GM19397 (cell line): ENCODE results near the gene RPL32.
"Not testable (repeated sequence)": the region's sequence is repeated elsewhere in the genome, so short reads cannot be mapped to it uniquely, and the experiment has no call there.

Source experiments
- ATAC-seq: cut with Tn5 transposase; IDR thresholded peaks from one replicate; pipeline ENCODE4 v1.9.1; 2021; ENCODE audit warnings: mild to moderate bottlenecking, moderate library complexity; ENCODE audit not compliant: unreplicated experiment

Gene RPL32

GRCh38 chr3:12841149-12841969 is at the start of gene RPL32:
TSS of gene RPL32 (minus strand) at chr3:12841565. CDS start at chr3:12840237, 1,328 bp downstream.
- peak; percentile 84 for ATAC-seq

DNA sequence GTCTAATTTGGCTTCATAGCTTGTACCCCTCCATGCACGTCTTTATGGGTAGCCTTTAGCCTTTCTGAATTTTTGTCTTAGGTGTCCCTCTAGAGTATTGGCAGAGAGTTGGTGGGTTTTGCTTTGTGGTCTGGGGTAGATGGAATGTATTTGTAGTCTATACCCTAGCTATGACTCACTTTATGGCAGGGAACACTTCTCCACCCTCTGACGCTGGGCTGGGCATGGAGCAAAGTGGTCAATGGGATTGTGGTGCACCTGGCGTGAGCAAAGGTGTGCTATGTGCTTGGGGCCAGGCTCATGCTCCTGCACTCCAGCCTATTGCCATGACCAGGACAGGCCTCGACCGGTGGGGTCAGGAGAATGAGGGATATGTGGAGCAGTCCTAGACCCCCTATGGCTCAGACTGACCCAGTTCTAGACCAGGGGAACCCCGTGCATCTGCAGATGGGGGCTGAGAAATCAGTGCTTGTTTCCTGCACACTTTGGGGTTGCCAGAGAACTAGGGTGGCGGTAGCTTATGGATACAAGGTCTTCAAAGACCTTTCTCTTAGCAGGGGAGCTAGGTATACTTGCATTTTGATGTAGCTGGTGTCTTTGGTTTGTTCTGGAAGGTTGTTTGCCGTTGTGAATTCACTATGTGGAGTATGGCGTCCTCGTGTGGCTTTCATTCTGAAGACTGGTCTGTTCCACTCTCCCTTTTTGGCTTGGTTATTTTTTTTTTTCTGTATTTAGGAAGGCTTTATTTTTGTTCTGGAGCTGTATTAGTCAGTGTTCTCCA is 49.4 kb upstream of the RPL32 start:
- ATAC-seq: no peak

- ATAC-seq: no peak
These were observed 45.4 kb upstream of the RPL32 start for GRCh38 chr3:12886736-12887135.

- no peak for ATAC-seq
These were observed 44.8 kb upstream of the RPL32 start for GRCh38 chr3:12886106-12886679.

DNA sequence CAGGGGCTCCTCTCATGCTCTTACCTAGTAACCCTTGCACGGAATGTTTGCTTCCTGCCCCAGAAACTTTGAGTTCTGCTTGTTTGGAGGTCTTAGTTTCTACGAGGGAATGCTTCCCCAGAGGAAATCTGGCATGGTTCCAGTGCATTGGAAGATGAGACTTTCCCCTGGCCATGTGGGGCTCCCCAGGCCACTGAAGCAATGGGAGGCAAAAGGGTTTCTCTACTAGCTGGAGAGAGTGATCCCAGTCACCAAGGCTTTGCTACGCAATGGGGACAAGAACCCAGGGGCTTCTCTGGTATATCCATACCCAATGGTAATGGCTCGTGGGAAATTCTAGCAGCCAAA is 44.2 kb upstream of the RPL32 start:
- no peak for ATAC-seq

GRCh38 chr3:12884790-12885582 is 43.6 kb upstream of the RPL32 start:
- ATAC-seq: no peak

DNA sequence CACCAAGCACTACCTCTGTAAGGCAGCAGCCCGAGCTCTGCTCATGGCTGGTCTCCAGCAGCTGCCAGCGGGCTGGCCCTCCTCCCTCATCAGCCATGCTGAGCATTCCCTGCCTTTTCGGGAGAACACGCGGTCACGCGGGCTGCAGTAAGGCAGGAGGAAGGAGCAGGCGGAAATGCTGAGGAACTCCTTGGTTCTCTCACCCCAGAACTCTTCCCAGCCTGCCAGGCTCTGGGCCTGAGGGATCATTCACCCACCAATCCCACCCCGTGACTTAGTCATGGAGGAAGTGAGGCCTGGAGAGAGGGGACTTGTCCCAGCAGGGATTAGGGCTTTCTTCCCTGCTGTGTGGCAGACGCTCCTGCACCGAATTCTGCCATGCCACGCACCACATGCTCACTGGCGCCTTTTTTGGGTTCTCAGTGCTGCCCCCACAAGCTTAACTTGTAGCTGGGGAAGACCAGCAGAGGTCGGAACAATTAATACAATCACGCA is 42.9 kb upstream of the RPL32 start:
- ATAC-seq: no peak

DNA sequence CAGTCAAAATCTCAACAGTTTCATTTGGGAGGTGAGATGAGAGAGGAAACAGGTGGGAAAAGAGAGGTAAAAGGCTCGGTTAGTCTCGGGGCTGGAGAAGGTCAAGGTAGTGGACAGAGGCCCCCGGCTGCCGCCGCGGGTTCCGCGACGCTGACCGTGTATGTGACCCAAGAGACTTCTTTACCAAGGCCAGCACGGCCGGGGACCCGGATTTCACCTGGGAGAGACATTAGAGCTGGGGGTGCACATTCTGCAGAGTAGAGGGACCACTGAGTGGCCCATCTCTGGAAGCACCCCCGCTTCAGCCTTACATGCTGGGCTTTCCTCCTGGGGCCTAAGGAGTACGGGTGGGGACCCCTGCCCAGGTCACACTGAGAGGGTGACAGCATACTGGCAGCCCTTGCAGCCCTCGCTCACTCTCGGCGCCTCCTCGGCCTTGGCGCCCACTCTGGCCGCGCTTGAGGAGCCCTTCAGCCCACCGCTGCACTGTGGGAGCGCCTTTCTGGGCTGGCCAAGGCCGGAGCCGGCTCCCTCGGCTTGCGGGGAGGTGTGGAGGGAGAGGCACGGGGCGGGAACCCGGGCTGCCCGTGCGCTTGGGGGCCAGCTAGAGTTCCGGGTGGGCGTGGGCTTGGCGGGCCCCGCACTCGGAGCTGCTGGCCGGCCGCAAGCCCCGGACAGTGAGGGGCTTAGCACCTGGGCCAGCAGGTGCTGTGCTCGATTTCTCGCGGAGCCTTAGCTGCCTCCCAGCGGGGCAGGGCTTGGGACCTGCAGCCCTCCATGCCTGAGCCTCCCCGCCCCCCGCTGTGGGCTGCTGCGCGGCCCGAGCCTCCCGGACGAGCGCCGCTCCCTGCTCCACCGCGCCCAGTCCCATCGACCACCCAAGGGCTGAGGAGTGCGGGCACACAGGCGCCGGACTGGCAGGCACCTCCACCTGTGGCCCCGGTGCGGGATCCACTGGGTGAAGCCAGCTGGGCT is 41.3 kb upstream of the RPL32 start:
- ATAC-seq: no peak

- ATAC-seq: not testable (repeated sequence)
These were observed 40.5 kb upstream of the RPL32 start for GRCh38 chr3:12881858-12882257.

DNA sequence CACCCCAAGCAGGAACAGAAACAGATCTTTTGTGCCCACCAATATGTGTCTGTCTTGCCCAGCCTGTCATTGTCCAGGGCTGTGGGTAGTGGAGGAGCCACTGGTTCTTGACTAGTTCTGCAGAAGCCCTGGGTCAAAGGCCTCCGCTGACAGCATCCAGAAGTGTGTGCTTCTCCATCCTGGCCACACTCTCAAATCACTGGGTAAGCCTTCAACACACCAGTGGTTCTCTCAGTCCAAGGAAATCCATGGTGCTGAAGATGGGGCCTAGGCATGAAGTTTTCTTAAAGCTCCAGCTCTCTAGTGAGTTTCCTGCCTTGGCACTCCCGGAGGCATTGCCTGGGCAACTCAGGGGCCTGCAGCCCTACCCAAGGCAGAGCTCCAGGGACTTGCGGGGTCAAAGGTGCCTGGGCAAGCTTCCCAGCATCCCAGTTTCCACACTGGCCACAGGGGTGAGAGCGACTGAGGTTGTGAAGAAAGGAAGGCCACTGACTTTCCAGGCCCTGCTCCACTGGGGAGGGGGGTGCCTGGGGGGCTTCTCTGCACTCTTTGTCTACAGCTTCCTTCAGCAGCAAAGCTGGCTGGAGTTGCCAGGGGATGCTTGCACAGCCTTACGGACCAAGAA is 37.9 kb upstream of the RPL32 start:
- no peak for ATAC-seq

DNA sequence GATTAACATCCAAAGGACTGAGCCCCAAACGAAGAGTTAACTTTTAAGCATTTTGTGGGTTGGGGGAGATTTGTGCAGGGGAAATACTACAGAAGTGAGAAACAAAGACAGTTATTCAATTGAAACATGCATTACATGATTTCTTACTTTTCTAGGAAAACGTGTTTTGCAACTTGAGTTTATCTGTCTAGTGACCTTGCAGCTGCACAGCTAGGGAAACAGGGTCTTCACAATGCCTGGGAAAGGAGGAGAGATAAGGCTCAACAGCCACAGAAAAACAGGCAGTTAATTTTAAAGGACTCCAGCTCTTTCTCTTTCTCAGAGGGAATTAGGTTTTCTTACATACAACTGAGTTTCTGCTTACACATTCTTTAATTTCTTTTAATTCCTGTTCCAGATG is 37.4 kb upstream of the RPL32 start:
- ATAC-seq: not testable (repeated sequence)

GRCh38 chr3:12878141-12878574 is 36.8 kb upstream of the RPL32 start:
- no peak for ATAC-seq

DNA sequence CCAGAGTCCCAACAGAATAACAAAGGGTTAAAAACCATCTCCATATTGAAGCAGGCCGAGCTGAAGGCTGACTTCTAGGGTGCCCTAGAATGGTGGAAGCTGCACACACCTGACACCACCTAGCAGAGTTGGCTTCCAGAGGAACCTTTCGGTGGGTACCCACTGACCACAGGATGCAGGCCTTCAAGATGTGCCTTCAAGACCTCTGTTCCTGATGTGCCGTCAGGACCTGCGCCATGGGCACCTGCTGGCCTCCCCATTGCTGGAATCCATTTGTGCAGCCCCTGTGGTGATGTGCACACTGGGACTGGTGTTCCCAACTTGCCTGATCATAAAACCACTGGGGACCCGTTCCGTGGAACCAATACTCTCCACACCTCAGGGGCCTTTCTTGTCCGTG is 35.7 kb upstream of the RPL32 start:
- ATAC-seq: no peak

DNA sequence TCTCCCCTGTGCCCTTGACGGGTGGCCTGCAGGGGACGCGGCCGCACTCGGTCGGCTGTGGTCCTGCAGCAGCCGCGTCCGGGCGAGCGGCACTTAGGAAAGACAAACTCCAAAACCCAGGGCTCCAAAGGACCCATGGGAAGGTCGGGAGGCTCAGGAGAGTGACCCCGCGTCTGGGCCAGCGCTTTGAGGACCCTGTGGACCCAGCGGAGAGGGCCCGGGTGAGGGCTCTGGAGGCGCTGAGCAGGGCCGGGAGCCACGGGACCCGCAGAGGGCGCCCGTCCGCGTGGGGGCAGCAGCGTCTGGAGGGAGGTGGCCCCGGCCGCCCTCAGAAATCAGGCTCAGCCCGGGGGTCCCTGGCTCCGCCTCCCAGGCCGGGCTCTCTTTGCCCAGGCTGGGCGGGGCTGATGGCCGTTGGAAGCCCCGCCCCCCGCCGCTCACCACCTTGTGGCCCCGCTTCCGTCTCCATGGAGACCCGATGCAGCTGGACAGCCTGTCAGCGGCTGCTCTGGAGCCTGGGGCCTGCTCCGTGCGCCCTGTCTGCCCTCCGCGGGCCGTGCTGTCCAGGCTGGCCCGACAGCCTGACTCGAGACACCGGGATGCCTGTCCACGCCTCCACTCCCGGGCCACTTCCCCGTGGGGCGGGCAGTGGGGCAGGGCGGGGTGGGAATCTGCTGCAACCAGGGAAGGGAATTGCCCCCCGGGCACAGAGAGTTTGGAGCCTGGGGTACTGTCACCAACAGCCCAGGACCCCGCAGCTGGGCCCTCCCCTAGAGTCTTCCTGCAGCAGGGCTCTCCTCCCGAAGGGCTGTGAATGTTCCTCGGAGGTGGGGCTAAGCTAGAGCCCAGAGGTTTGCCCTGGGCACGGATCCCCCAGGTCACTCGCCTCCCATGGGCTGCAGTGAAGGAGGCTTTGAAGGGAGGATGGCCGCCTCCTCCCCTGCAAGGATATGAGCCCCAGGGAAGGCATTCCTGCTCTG is 34.8 kb upstream of the RPL32 start:
- no peak for ATAC-seq

DNA sequence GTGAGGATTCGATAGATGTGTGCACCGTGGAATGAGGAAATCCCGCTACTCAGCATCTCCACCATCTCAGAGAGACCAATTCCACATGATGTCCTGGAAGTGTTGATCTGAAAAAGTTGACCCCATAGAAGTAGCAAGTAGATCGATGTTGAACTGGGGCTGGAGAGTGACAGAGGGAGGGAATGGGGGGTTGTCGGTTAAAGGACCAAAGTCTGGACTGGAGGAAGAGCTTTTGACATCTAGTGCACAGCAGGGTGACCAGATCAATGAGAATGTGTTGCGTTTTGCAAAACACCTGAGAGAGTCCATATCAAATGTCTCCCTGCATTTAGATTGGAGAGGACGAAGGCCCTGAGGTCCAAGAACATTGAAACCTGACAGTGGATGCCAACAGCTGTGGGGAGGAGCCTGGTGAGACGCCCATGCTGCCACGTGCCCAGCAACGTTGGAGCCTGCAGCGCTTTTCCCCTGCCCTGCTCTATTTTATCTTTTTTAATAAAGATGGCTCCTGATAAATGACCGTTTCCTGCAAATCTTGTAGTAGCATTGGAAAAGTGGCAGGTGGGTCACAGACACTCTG is 30.1 kb upstream of the RPL32 start:
- ATAC-seq: no peak

- no peak for ATAC-seq
These were observed 29.6 kb upstream of the RPL32 start for GRCh38 chr3:12870942-12871341.

DNA sequence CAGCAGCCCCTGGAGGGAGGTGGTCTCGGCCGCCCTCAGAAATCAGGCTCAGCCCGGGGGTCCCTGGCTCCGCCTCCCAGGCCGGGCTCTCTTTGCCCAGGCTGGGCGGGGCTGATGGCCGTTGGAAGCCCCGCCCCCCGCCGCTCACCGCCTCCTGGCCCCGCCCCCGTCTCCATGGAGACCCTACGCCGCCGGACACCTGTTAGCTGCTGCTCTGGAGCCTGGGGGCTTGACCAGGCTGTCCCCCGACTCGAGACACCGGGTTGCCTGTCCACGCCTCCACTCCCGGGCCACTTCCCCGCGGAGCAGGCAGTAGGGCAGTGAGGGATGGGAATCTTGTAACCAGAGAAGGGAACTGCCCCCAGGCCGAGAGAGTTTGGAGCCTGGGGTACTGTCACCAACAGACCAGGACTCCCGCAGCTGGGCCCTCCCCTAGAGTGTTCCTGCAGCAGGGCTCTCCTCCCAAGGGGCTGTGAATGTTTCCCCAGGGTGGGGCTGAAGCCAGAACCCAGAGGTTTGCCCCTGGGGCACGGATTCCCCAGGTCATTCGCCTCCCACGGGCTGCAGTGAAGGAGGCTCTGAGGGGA is 27.8 kb upstream of the RPL32 start:
- no peak for ATAC-seq
